ENCODE results near the gene APOBEC4. TPM values are rescaled to one million over a fixed set of nuclear protein-coding genes. Genes with fewer than 3 reads are reported as not detected.
"Not testable (repeated sequence)": the region's sequence is repeated elsewhere in the genome, so short reads cannot be mapped to it uniquely, and the experiment has no call there.

APOBEC4 gene
- polyA plus RNA-seq, 1 donor from 2014 or later = not detected

GRCh38 chr1:183612975-183613374, 40.1 kb downstream of the APOBEC4 start:
- not testable (repeated sequence) for H3K9ac ChIP-seq (ENCODE audit: low read length); H3K79me2 ChIP-seq (replicated peaks; ENCODE audit: insufficient read depth, low read length); H3K4me3 ChIP-seq (ENCODE audit: low read length); H2AFZ ChIP-seq (ENCODE audit: low read depth, low read length); H4K20me1 ChIP-seq (ENCODE audit: insufficient read depth); H3F3A ChIP-seq (ENCODE audit: insufficient read depth, low read length, poor library complexity, severe bottlenecking); H3K4me2 ChIP-seq (ENCODE audit: low read length); H3K27me3 ChIP-seq (ENCODE audit: insufficient read depth, low read depth, low read length); H3K27ac ChIP-seq (ENCODE audit: low read length); H3K36me3 ChIP-seq (ENCODE audit: insufficient read depth, low read length); H3K9me3 ChIP-seq (ENCODE audit: low read length); H3K9me2 ChIP-seq (ENCODE audit: insufficient read depth, low read length)

GRCh38 chr1:183612407-183612806, 40.7 kb downstream of the APOBEC4 start:
- Histone ChIP-seq H3K4me3 (ENCODE audit: low read length) (no peak overlapping the region), H4K20me1 (ENCODE audit: insufficient read depth) (no peaks in the 10 kb centered on the region), H3F3A (ENCODE audit: insufficient read depth, low read length, poor library complexity, severe bottlenecking) (no peaks in the 10 kb centered on the region), H3K9me2 (ENCODE audit: insufficient read depth, low read length) (no peaks in the 10 kb centered on the region), H2AFZ (ENCODE audit: low read depth, low read length) (no peak overlapping the region), H3K4me2 (ENCODE audit: low read length) (no peak overlapping the region), H3K27ac (ENCODE audit: low read length) (no peak overlapping the region), H3K36me3 (ENCODE audit: insufficient read depth, low read length) (no peaks in the 10 kb centered on the region), H3K9me3 (ENCODE audit: low read length) (no peaks in the 10 kb centered on the region), H3K9ac (ENCODE audit: low read length) (no peak overlapping the region), H3K79me2 (replicated peaks; ENCODE audit: insufficient read depth, low read length) (no peaks in the 10 kb centered on the region), H3K27me3 (ENCODE audit: insufficient read depth, low read depth, low read length) (no peaks in the 10 kb centered on the region)
- no peak for TF ChIP-seq RAD21 (conservative IDR thresholded peaks at IDR 0.05)
- no peak for TF ChIP-seq SMC3 (conservative IDR thresholded peaks at IDR 0.05; ENCODE audit: poor library complexity)
- no peak for TF ChIP-seq EP300 (conservative IDR thresholded peaks at IDR 0.05; ENCODE audit: poor library complexity, severe bottlenecking)
- TF ChIP-seq EZH2 (IDR thresholded peaks at IDR 0.05; ENCODE audit: borderline replicate concordance, insufficient read depth, low read length, poor library complexity, severe bottlenecking) = no peak
- no peak for TF ChIP-seq MXI1 (conservative IDR thresholded peaks at IDR 0.05; ENCODE audit: poor library complexity, severe bottlenecking)
- no peak for TF ChIP-seq TAF1 (IDR thresholded peaks at IDR 0.05; ENCODE audit: low read depth)
- no peak for TF ChIP-seq POLR2AphosphoS5 (IDR thresholded peaks at IDR 0.05)
- no peak for TF ChIP-seq REST (IDR thresholded peaks at IDR 0.05; ENCODE audit: borderline replicate concordance)
- no peak for TF ChIP-seq CTCF (IDR thresholded peaks at IDR 0.05; ENCODE audit: poor library complexity, severe bottlenecking)

- no peak overlapping the region for H2AFZ ChIP-seq (ENCODE audit: low read depth, low read length)
- no peak overlapping the region for H3K9ac ChIP-seq (ENCODE audit: low read length)
- no peak overlapping the region for H3K27ac ChIP-seq (ENCODE audit: low read length)
- H3K9me2 ChIP-seq (ENCODE audit: insufficient read depth, low read length) = no peaks in the 10 kb centered on the region
- no peaks in the 10 kb centered on the region for H3K9me3 ChIP-seq (ENCODE audit: low read length)
- no peaks in the 10 kb centered on the region for H4K20me1 ChIP-seq (ENCODE audit: insufficient read depth)
- H3K4me2 ChIP-seq (ENCODE audit: low read length) = no peak overlapping the region
- H3K4me3 ChIP-seq (ENCODE audit: low read length) = no peak overlapping the region
- H3K27me3 ChIP-seq (ENCODE audit: insufficient read depth, low read depth, low read length) = no peaks in the 10 kb centered on the region
- no peak for TF ChIP-seq CTCF (IDR thresholded peaks at IDR 0.05; ENCODE audit: poor library complexity, severe bottlenecking)
- TF ChIP-seq SMC3 (conservative IDR thresholded peaks at IDR 0.05; ENCODE audit: poor library complexity) = no peak
- no peak for TF ChIP-seq RAD21 (conservative IDR thresholded peaks at IDR 0.05)
- TF ChIP-seq REST (IDR thresholded peaks at IDR 0.05; ENCODE audit: borderline replicate concordance) = no peak
- TF ChIP-seq EZH2 (IDR thresholded peaks at IDR 0.05; ENCODE audit: borderline replicate concordance, insufficient read depth, low read length, poor library complexity, severe bottlenecking) = no peak
- TF ChIP-seq POLR2AphosphoS5 (IDR thresholded peaks at IDR 0.05) = no peak
- TF ChIP-seq TAF1 (IDR thresholded peaks at IDR 0.05; ENCODE audit: low read depth) = no peak
- no peak for TF ChIP-seq MXI1 (conservative IDR thresholded peaks at IDR 0.05; ENCODE audit: poor library complexity, severe bottlenecking)
- TF ChIP-seq EP300 (conservative IDR thresholded peaks at IDR 0.05; ENCODE audit: poor library complexity, severe bottlenecking) = no peak
- no peaks in the 10 kb centered on the region for H3K36me3 ChIP-seq (ENCODE audit: insufficient read depth, low read length)
- no peaks in the 10 kb centered on the region for H3K79me2 ChIP-seq (replicated peaks; ENCODE audit: insufficient read depth, low read length)
- H3F3A ChIP-seq (ENCODE audit: insufficient read depth, low read length, poor library complexity, severe bottlenecking) = no peaks in the 10 kb centered on the region
Observed at GRCh38 chr1:183611021-183611420, 42.1 kb downstream of the APOBEC4 start.

All from neural cell (in vitro differentiated cells).